ENCODE data around the gene SPATS2. TPM values are rescaled to one million over a fixed set of nuclear protein-coding genes. Genes with fewer than 3 reads are reported as not detected.
A peak's percentile ranks its signal among the peaks of the same experiment; 100 is the strongest.

The SPATS2 gene
- total and polyA plus RNA-seq, 2 donors (not counting 1 experiment from before 2014, with no cell fraction given): 22.1 to 43.6 TPM

- no peaks in the 10 kb centered on the region for H4K20me1 ChIP-seq (ENCODE audit: control insufficient read depth, extremely low read depth, insufficient read depth, low read length)
- no peak overlapping the region for H3K9ac ChIP-seq (ENCODE audit: insufficient read depth, low read length)
- peak overlapping the region; percentile 27 for H3K4me2 ChIP-seq (ENCODE audit: extremely low read depth, insufficient read depth, low read length)
- no peak overlapping the region for H2AFZ ChIP-seq (ENCODE audit: low read length)
- DNase-seq (ENCODE audit: low read depth in 2 of 2): peak; percentile 83 to 88
- H3K27me3 ChIP-seq (ENCODE audit: control insufficient read depth, insufficient read depth, low read length): no peaks in the 10 kb centered on the region
- no peak overlapping the region for H3K4me3 ChIP-seq (replicated peaks in 1 of 4; ENCODE audit: control extremely low read depth in 1 of 4, insufficient read depth in 1 of 4, low read depth in 3 of 4, low read length in 4 of 4)
- H3K36me3 ChIP-seq (ENCODE audit: control insufficient read depth, insufficient read depth, low read length): no peaks in the 10 kb centered on the region
- no peaks in the 10 kb centered on the region for H3K9me3 ChIP-seq (ENCODE audit: control insufficient read depth, insufficient read depth, low read depth, low read length)
- H3K27ac ChIP-seq (ENCODE audit: insufficient read depth, low read length): no peak overlapping the region
- peaks cover 24% of the 10 kb centered on the region for H3K79me2 ChIP-seq (ENCODE audit: control insufficient read depth, insufficient read depth, low read length)
- peaks cover 6% of the 10 kb centered on the region for H3K4me1 ChIP-seq (ENCODE audit: control insufficient read depth, extremely low read depth, insufficient read depth, low read length)
- TF ChIP-seq CTCF (conservative IDR thresholded peaks at IDR 0.05 in 1 of 2, IDR thresholded peaks at IDR 0.05 in 1 of 2; ENCODE audit: low read depth in 1 of 2, low read length in 2 of 2) (no peak), EZH2 (IDR thresholded peaks at IDR 0.05; ENCODE audit: low read length, missing control alignments) (no peak)
These were observed 2.3 kb upstream of the SPATS2 start for GRCh38 chr12:49364989-49365388.

GRCh38 chr12:49365542-49365941 is 1.7 kb upstream of the SPATS2 start:
- Histone ChIP-seq H3K4me3 (replicated peaks in 1 of 4; ENCODE audit: control extremely low read depth in 1 of 4, insufficient read depth in 1 of 4, low read depth in 3 of 4, low read length in 4 of 4) (peak overlapping the region in 1 of 4 experiments; percentile 87), H3K9me3 (ENCODE audit: control insufficient read depth, insufficient read depth, low read depth, low read length) (no peaks in the 10 kb centered on the region), H3K27ac (ENCODE audit: insufficient read depth, low read length) (no peak overlapping the region), H3K9ac (ENCODE audit: insufficient read depth, low read length) (no peak overlapping the region), H3K4me1 (ENCODE audit: control insufficient read depth, extremely low read depth, insufficient read depth, low read length) (peaks cover 6% of the 10 kb centered on the region), H3K27me3 (ENCODE audit: control insufficient read depth, insufficient read depth, low read length) (no peaks in the 10 kb centered on the region), H4K20me1 (ENCODE audit: control insufficient read depth, extremely low read depth, insufficient read depth, low read length) (no peaks in the 10 kb centered on the region), H3K4me2 (ENCODE audit: extremely low read depth, insufficient read depth, low read length) (no peak overlapping the region), H3K36me3 (ENCODE audit: control insufficient read depth, insufficient read depth, low read length) (peaks cover under 1% of the 10 kb centered on the region), H3K79me2 (ENCODE audit: control insufficient read depth, insufficient read depth, low read length) (peaks cover 30% of the 10 kb centered on the region), H2AFZ (ENCODE audit: low read length) (no peak overlapping the region)
- peak; percentile 70 to 93 for DNase-seq (ENCODE audit: low read depth in 2 of 2)
- TF ChIP-seq EZH2 (IDR thresholded peaks at IDR 0.05; ENCODE audit: low read length, missing control alignments) (no peak), CTCF (conservative IDR thresholded peaks at IDR 0.05 in 1 of 2, IDR thresholded peaks at IDR 0.05 in 1 of 2; ENCODE audit: low read depth in 1 of 2, low read length in 2 of 2) (no peak)

GRCh38 chr12:49366096-49366651 is 1.1 kb upstream of the SPATS2 start:
- Histone ChIP-seq H2AFZ (ENCODE audit: low read length) (peak overlapping the region; percentile 87), H3K9me3 (ENCODE audit: control insufficient read depth, insufficient read depth, low read depth, low read length) (no peaks in the 10 kb centered on the region), H3K9ac (ENCODE audit: insufficient read depth, low read length) (peak overlapping the region; percentile 96), H3K27ac (ENCODE audit: insufficient read depth, low read length) (peak overlapping the region; percentile 82), H3K79me2 (ENCODE audit: control insufficient read depth, insufficient read depth, low read length) (peaks cover 36% of the 10 kb centered on the region), H3K36me3 (ENCODE audit: control insufficient read depth, insufficient read depth, low read length) (peaks cover 1% of the 10 kb centered on the region), H3K4me1 (ENCODE audit: control insufficient read depth, extremely low read depth, insufficient read depth, low read length) (peaks cover 6% of the 10 kb centered on the region), H3K4me2 (ENCODE audit: extremely low read depth, insufficient read depth, low read length) (peak overlapping the region; percentile 96), H3K27me3 (ENCODE audit: control insufficient read depth, insufficient read depth, low read length) (no peaks in the 10 kb centered on the region), H3K4me3 (replicated peaks in 1 of 4; ENCODE audit: control extremely low read depth in 1 of 4, insufficient read depth in 1 of 4, low read depth in 3 of 4, low read length in 4 of 4) (peak overlapping the region; percentile 65 to 91 (median 78)), H4K20me1 (ENCODE audit: control insufficient read depth, extremely low read depth, insufficient read depth, low read length) (no peaks in the 10 kb centered on the region)
- TF ChIP-seq CTCF (conservative IDR thresholded peaks at IDR 0.05 in 1 of 2, IDR thresholded peaks at IDR 0.05 in 1 of 2; ENCODE audit: low read depth in 1 of 2, low read length in 2 of 2): no peak
- no peak for DNase-seq (ENCODE audit: low read depth in 2 of 2)
